HL-60 (cell line): ENCODE data around the gene DFFA.
A peak's percentile ranks its signal among the peaks of the same experiment; 100 is the strongest.

ENCODE experiments used
- DNase-seq, 2 experiments: peaks; one replicate each; pipeline ENCODE4 v3.0.0-alpha.2; 2010 to 2020; ENCODE audit warnings: low read depth in 1 of 2, low spot score in 1 of 2
- H3K27ac ChIP-seq: fragments of 250-450 bp; sonication (Bioruptor Pico); replicated peaks from 2 replicates; pipeline ENCODE4 v1.5.1; 2020; ENCODE audit warnings: mild to moderate bottlenecking, moderate library complexity
- H3K27me3 ChIP-seq: fragments of 250-450 bp; sonication (Bioruptor Pico); 2 replicates; pipeline ENCODE4 v1.5.1; 2021; ENCODE audit warnings: mild to moderate bottlenecking, moderate library complexity; ENCODE audit not compliant: insufficient read depth, poor library complexity, severe bottlenecking
- H3K4me3 ChIP-seq: replicated peaks from 2 replicates; pipeline ENCODE4 v1.5.1; 2011; ENCODE audit warnings: mild to moderate bottlenecking, control low read depth, low read length; ENCODE audit not compliant: insufficient read depth
- CTCF ChIP-seq: IDR thresholded peaks from one replicate; pipeline ENCODE4 v1.5.1; 2011; ENCODE audit warnings: low read length, control low read depth, inconsistent platforms; ENCODE audit not compliant: insufficient read depth
- GABPA ChIP-seq: IDR thresholded peaks from 2 replicates; pipeline ENCODE4 v1.6.1; 2012; ENCODE audit warnings: low read depth
- POLR2AphosphoS5 ChIP-seq: IDR thresholded peaks from 2 replicates; pipeline ENCODE4 v1.6.1; 2012; ENCODE audit warnings: low read depth
- SPI1 ChIP-seq: IDR thresholded peaks from 2 replicates; pipeline ENCODE4 v1.6.1; 2012; ENCODE audit warnings: low read depth, mild to moderate bottlenecking, borderline replicate concordance
- long read RNA-seq: library from polyadenylated mRNA; unstranded; transcript quantifications from one replicate; pipeline ENCODE4 v2.0.0, GENCODE V29; 2020
- TF ChIP-seq, protein P1 (sequence below): IDR thresholded peaks from 2 replicates; pipeline ENCODE4 v1.6.1; 2012; ENCODE audit warnings: low read depth; ENCODE audit not compliant: insufficient replicate concordance

The DFFA gene, protein sequence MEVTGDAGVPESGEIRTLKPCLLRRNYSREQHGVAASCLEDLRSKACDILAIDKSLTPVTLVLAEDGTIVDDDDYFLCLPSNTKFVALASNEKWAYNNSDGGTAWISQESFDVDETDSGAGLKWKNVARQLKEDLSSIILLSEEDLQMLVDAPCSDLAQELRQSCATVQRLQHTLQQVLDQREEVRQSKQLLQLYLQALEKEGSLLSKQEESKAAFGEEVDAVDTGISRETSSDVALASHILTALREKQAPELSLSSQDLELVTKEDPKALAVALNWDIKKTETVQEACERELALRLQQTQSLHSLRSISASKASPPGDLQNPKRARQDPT
- long read RNA-seq, full-length matches to known transcripts: 470 of 498 reads
- long read RNA-seq, partial matches to known transcripts: 6 of 498 reads
- long read RNA-seq, other reads (novel, unspliced or antisense): 22 of 498 reads

GRCh38 chr1:10472220-10473144 lies at the start of gene DFFA:
TSS of gene DFFA (minus strand) at chr1:10472529. CDS start at chr1:10472458, 71 bp downstream.
- Histone ChIP-seq H3K27ac (peak within 1 kb of the TSS; percentile 76), H3K4me3 (peak within 1 kb of the TSS; percentile 77), H3K27me3 (no peaks in the 10 kb centered on the region)
- peak; percentile 93 to 97 for DNase-seq
- no peak for TF ChIP-seq CTCF
- TF ChIP-seq, protein P1, sequence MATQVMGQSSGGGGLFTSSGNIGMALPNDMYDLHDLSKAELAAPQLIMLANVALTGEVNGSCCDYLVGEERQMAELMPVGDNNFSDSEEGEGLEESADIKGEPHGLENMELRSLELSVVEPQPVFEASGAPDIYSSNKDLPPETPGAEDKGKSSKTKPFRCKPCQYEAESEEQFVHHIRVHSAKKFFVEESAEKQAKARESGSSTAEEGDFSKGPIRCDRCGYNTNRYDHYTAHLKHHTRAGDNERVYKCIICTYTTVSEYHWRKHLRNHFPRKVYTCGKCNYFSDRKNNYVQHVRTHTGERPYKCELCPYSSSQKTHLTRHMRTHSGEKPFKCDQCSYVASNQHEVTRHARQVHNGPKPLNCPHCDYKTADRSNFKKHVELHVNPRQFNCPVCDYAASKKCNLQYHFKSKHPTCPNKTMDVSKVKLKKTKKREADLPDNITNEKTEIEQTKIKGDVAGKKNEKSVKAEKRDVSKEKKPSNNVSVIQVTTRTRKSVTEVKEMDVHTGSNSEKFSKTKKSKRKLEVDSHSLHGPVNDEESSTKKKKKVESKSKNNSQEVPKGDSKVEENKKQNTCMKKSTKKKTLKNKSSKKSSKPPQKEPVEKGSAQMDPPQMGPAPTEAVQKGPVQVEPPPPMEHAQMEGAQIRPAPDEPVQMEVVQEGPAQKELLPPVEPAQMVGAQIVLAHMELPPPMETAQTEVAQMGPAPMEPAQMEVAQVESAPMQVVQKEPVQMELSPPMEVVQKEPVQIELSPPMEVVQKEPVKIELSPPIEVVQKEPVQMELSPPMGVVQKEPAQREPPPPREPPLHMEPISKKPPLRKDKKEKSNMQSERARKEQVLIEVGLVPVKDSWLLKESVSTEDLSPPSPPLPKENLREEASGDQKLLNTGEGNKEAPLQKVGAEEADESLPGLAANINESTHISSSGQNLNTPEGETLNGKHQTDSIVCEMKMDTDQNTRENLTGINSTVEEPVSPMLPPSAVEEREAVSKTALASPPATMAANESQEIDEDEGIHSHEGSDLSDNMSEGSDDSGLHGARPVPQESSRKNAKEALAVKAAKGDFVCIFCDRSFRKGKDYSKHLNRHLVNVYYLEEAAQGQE: peak; percentile 38
- TF ChIP-seq SPI1: peak; percentile 35; the same call in 1 of the 2 replicates
- no peak; the same call in 1 of the 2 replicates for TF ChIP-seq POLR2AphosphoS5
- TF ChIP-seq GABPA: peak; percentile 63

DNA sequence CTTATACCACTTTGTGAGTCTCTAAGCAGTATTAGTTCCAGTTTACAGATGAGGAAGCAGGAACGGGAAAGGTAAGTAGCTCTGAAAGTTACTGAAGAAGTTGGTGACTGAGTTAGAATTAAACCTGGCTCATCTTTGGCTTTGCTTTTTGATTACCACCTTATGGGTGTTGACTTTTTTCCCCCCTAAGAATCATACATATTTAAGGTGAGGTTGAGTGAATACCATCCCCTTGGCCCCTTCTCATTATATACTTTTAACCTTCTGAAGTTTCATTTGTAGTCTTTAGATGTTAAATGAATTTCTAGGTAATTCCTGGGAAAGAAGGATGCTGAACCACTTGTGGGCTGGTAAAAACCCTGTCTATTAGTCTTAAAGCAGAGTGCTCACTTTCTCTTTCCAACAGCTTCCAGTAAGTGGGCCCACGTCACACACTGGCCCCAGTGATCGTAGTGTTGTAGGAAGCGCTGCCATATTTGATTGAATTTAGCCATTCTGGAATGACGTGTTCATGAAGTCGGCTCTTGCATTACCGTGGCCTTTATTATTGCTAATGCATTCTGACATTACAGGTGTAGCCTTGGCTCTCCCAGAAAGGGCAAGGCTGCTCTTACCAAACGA lies 49.3 kb upstream of the DFFA start:
- Histone ChIP-seq H3K27ac (no peak overlapping the region), H3K4me3 (no peak overlapping the region), H3K27me3 (no peaks in the 10 kb centered on the region)
- DNase-seq: no peak
- TF ChIP-seq POLR2AphosphoS5 (no peak), SPI1 (no peak), GABPA (no peak), CTCF (no peak)
- TF ChIP-seq, protein P1: no peak

- no peak overlapping the region for H3K27ac ChIP-seq
- DNase-seq: no peak
- H3K4me3 ChIP-seq: no peak overlapping the region
- TF ChIP-seq SPI1 (no peak), GABPA (no peak), CTCF (no peak), POLR2AphosphoS5 (no peak)
- TF ChIP-seq, protein P1: no peak
- no peaks in the 10 kb centered on the region for H3K27me3 ChIP-seq
Measured at GRCh38 chr1:10520952-10521351, 48.6 kb upstream of the DFFA start.
